GM12878 (cell line): ENCODE results near the gene RARRES2.

Source experiments
- RAD21 ChIP-seq: IDR thresholded peaks from 2 replicates; pipeline ENCODE4 v1.6.1; 2011; ENCODE audit warnings: mild to moderate bottlenecking, low read depth, low read length, moderate library complexity; ENCODE audit not compliant: insufficient read depth
- SMAD1 ChIP-seq: fragments of 450-650 bp; IDR thresholded peaks from 2 replicates; pipeline ENCODE4 v1.6.1; 2018; ENCODE audit warnings: mild to moderate bottlenecking, low read depth; ENCODE audit not compliant: partially characterized antibody
- TF ChIP-seq, protein P1 (sequence below), 3 experiments: IDR thresholded peaks in 2 of 3; conservative IDR thresholded peaks in 1 of 3; 2 replicates each; pipeline ENCODE4 v1.5.1; 2011; ENCODE audit warnings: low read depth in 3 of 3, low read length in 3 of 3, mild to moderate bottlenecking in 3 of 3, control low read depth in 2 of 3, moderate library complexity in 2 of 3, inconsistent platforms in 1 of 3, mixed read lengths in 1 of 3; ENCODE audit not compliant: control insufficient read depth in 2 of 3, insufficient read depth in 1 of 3; ENCODE audit errors: extremely low read depth in 1 of 3
- TF ChIP-seq, protein P2 (sequence below): fragments of 450-650 bp; IDR thresholded peaks from 2 replicates; pipeline ENCODE4 v1.6.1; 2017; ENCODE audit warnings: mild to moderate bottlenecking, moderate library complexity

DNA sequence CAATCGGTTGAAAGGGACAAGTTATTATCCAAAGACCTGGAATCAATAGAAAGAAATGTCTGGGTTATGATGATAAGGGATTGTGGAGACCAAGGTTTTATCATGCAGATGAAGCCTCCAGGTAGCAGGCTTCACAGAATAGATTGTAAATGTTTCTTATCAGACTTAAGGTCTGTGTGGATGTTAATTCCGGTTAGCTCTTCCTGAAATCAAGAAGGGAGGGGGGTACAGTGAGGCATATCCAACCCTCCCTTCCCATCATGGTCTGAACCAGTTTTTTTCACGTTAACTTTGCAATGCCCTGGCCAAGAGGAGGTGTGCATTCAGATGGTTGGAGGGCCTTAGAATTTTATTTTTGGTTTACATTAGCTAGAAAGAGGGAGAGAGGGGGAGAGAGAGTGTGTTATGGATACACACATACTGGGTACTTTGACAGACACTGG lies 28.0 kb downstream of the RARRES2 start:
- TF ChIP-seq SMAD1 (no peak), RAD21 (no peak)
- TF ChIP-seq, protein P1, sequence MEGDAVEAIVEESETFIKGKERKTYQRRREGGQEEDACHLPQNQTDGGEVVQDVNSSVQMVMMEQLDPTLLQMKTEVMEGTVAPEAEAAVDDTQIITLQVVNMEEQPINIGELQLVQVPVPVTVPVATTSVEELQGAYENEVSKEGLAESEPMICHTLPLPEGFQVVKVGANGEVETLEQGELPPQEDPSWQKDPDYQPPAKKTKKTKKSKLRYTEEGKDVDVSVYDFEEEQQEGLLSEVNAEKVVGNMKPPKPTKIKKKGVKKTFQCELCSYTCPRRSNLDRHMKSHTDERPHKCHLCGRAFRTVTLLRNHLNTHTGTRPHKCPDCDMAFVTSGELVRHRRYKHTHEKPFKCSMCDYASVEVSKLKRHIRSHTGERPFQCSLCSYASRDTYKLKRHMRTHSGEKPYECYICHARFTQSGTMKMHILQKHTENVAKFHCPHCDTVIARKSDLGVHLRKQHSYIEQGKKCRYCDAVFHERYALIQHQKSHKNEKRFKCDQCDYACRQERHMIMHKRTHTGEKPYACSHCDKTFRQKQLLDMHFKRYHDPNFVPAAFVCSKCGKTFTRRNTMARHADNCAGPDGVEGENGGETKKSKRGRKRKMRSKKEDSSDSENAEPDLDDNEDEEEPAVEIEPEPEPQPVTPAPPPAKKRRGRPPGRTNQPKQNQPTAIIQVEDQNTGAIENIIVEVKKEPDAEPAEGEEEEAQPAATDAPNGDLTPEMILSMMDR (IDR thresholded peaks at IDR 0.05 in 2 of 3, conservative IDR thresholded peaks at IDR 0.05 in 1 of 3; ENCODE audit: control insufficient read depth in 2 of 3, extremely low read depth in 1 of 3, insufficient read depth in 1 of 3, low read depth in 3 of 3, low read length in 3 of 3): no peak
- TF ChIP-seq, protein P2, sequence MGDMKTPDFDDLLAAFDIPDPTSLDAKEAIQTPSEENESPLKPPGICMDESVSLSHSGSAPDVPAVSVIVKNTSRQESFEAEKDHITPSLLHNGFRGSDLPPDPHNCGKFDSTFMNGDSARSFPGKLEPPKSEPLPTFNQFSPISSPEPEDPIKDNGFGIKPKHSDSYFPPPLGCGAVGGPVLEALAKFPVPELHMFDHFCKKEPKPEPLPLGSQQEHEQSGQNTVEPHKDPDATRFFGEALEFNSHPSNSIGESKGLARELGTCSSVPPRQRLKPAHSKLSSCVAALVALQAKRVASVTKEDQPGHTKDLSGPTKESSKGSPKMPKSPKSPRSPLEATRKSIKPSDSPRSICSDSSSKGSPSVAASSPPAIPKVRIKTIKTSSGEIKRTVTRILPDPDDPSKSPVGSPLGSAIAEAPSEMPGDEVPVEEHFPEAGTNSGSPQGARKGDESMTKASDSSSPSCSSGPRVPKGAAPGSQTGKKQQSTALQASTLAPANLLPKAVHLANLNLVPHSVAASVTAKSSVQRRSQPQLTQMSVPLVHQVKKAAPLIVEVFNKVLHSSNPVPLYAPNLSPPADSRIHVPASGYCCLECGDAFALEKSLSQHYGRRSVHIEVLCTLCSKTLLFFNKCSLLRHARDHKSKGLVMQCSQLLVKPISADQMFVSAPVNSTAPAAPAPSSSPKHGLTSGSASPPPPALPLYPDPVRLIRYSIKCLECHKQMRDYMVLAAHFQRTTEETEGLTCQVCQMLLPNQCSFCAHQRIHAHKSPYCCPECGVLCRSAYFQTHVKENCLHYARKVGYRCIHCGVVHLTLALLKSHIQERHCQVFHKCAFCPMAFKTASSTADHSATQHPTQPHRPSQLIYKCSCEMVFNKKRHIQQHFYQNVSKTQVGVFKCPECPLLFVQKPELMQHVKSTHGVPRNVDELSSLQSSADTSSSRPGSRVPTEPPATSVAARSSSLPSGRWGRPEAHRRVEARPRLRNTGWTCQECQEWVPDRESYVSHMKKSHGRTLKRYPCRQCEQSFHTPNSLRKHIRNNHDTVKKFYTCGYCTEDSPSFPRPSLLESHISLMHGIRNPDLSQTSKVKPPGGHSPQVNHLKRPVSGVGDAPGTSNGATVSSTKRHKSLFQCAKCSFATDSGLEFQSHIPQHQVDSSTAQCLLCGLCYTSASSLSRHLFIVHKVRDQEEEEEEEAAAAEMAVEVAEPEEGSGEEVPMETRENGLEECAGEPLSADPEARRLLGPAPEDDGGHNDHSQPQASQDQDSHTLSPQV: no peak
